ENCODE data around the gene RUFY4. TPM values are rescaled to one million over a fixed set of nuclear protein-coding genes. Genes with fewer than 3 reads are reported as not detected.

RUFY4 gene
- total and polyA plus RNA-seq, 8 donors: 0.08 to 0.31 TPM; not detected in 6

GRCh38 chr2:218129458-218130135 lies 60.5 kb downstream of the RUFY4 start:
- ATAC-seq (no peak), DNase-seq (no peak), FAIRE-seq (no peak)
- intact Hi-C loops (cut with DNase I): no loop called here
- Histone ChIP-seq H3K9me3 (no peaks in the 10 kb centered on the region), H3K27ac (no peak overlapping the region), H3K27me3 (no peaks in the 10 kb centered on the region), H3K4me3 (no peak overlapping the region), H3K4me1 (no peaks in the 10 kb centered on the region), H3K36me3 (no peaks in the 10 kb centered on the region)
- 79 to 89% methylated on average over 6 of the region's 6 CpGs for WGBS, 2 donors
- TF ChIP-seq CTCF (IDR thresholded peaks at IDR 0.05): no peak

- Histone ChIP-seq H3K4me3 (no peak overlapping the region), H3K9me3 (no peaks in the 10 kb centered on the region), H3K4me1 (no peaks in the 10 kb centered on the region), H3K27ac (no peak overlapping the region), H3K27me3 (no peaks in the 10 kb centered on the region), H3K36me3 (no peaks in the 10 kb centered on the region)
- no peak for TF ChIP-seq CTCF (IDR thresholded peaks at IDR 0.05)
- no peak for ATAC-seq
- DNase-seq: no peak
- intact Hi-C loops (cut with DNase I): no loop called here
- FAIRE-seq: no peak
- 81 to 89% methylated on average over 2 of the region's 2 CpGs for WGBS, 2 donors
Observed at GRCh38 chr2:218130377-218130776, 61.3 kb downstream of the RUFY4 start.

- ATAC-seq: no peak
- Histone ChIP-seq H3K4me3 (no peak overlapping the region), H3K27ac (no peak overlapping the region), H3K4me1 (no peaks in the 10 kb centered on the region), H3K36me3 (no peaks in the 10 kb centered on the region), H3K27me3 (no peaks in the 10 kb centered on the region), H3K9me3 (no peaks in the 10 kb centered on the region)
- no peak for FAIRE-seq
- no peak for DNase-seq
- intact Hi-C loops (cut with DNase I): no loop called here
- TF ChIP-seq CTCF (IDR thresholded peaks at IDR 0.05): no peak
Observed at GRCh38 chr2:218130822-218131221, 61.8 kb downstream of the RUFY4 start.

- ATAC-seq (no peak), DNase-seq (no peak), FAIRE-seq (no peak)
- intact Hi-C loops (cut with DNase I): no loop called here
- 55 to 59% methylated on average over 3 of the region's 3 CpGs for WGBS, 2 donors
- no peak for TF ChIP-seq CTCF (IDR thresholded peaks at IDR 0.05)
- no peaks in the 10 kb centered on the region for H3K4me1 ChIP-seq
- no peak overlapping the region for H3K27ac ChIP-seq
- no peaks in the 10 kb centered on the region for H3K36me3 ChIP-seq
- no peak overlapping the region for H3K4me3 ChIP-seq
- no peaks in the 10 kb centered on the region for H3K27me3 ChIP-seq
- no peaks in the 10 kb centered on the region for H3K9me3 ChIP-seq
Observed at GRCh38 chr2:218137514-218137913, 68.5 kb downstream of the RUFY4 start.

GRCh38 chr2:218138047-218138446 lies 69.0 kb downstream of the RUFY4 start:
- DNase-seq (no peak), ATAC-seq (no peak), FAIRE-seq (no peak)
- TF ChIP-seq CTCF (IDR thresholded peaks at IDR 0.05): no peak
- no peak overlapping the region for H3K27ac ChIP-seq
- intact Hi-C loops (cut with DNase I): no loop called here
- H3K4me3 ChIP-seq: no peak overlapping the region
- 47 to 58% methylated on average over 4 of the region's 4 CpGs for WGBS, 2 donors
- no peaks in the 10 kb centered on the region for H3K9me3 ChIP-seq
- H3K36me3 ChIP-seq: no peaks in the 10 kb centered on the region
- H3K4me1 ChIP-seq: no peaks in the 10 kb centered on the region
- H3K27me3 ChIP-seq: no peaks in the 10 kb centered on the region

Other genes with a start within 250 kb of the RUFY4 start
- 100 to 1,000 TPM in 4 of 6 donors, 10 to 100 TPM in 2; 90.4 to 166 (median 114) TPM for gene TNS1, start 66.3 kb upstream of the RUFY4 start, total RNA-seq
- gene TNS1, start 66.3 kb upstream of the RUFY4 start, polyA plus RNA-seq: 10 to 100 TPM; 38.5 to 93.7 TPM
- 1 to 10 TPM in 2 of 6 donors, under 1 TPM in 1, not detected in 3; 0.90 to 1.5 (median 1.1) TPM for gene CXCR2, start 56.8 kb downstream of the RUFY4 start, total RNA-seq
- gene CXCR2, start 56.8 kb downstream of the RUFY4 start, polyA plus RNA-seq: under 1 TPM; 0.07 to 0.11 TPM
- under 1 TPM in 3 of 6 donors, not detected in 3; 0.52 to 0.92 (median 0.59) TPM for gene CXCR1, start 97.7 kb downstream of the RUFY4 start, total RNA-seq
- gene CXCR1, start 97.7 kb downstream of the RUFY4 start, polyA plus RNA-seq: under 1 TPM; 0.08 to 0.09 TPM
- gene ARPC2, start 147.9 kb downstream of the RUFY4 start, total RNA-seq: 100 to 1,000 TPM in 1 of 6 donors, 10 to 100 TPM in 5; 43.4 to 102 (median 55.8) TPM
- 10 to 100 TPM; 37.4 to 90.7 TPM for gene ARPC2, start 147.9 kb downstream of the RUFY4 start, polyA plus RNA-seq
- 1 to 10 TPM in 3 of 6 donors, under 1 TPM in 3; 0.12 to 1.8 (median 0.76) TPM for gene GPBAR1, start 191.8 kb downstream of the RUFY4 start, total RNA-seq
- 1 to 10 TPM; 2.1 to 2.3 TPM for gene GPBAR1, start 191.8 kb downstream of the RUFY4 start, polyA plus RNA-seq
- 10 to 100 TPM; 34.0 to 51.8 (median 39.8) TPM for gene AAMP, start 200.9 kb downstream of the RUFY4 start, total RNA-seq
- 10 to 100 TPM; 46.8 to 85.5 TPM for gene AAMP, start 200.9 kb downstream of the RUFY4 start, polyA plus RNA-seq
- 10 to 100 TPM; 17.2 to 32.2 (median 21.4) TPM for gene PNKD, start 201.3 kb downstream of the RUFY4 start, total RNA-seq
- gene PNKD, start 201.3 kb downstream of the RUFY4 start, polyA plus RNA-seq: 10 to 100 TPM; 48.9 to 89.1 TPM
- gene TMBIM1, start 223.2 kb downstream of the RUFY4 start, total RNA-seq: 100 to 1,000 TPM; 147 to 196 (median 170) TPM
- gene TMBIM1, start 223.2 kb downstream of the RUFY4 start, polyA plus RNA-seq: 10 to 100 TPM; 56.6 to 84.1 TPM

Measured in pancreas (tissue), 10 donors.